ENCODE measurements around the gene LRP1. TPM values are rescaled to one million over a fixed set of nuclear protein-coding genes. Genes with fewer than 3 reads are reported as not detected.

The LRP1 gene
- total RNA-seq, 1 donor from 2014 or later, result 138 TPM

DNA sequence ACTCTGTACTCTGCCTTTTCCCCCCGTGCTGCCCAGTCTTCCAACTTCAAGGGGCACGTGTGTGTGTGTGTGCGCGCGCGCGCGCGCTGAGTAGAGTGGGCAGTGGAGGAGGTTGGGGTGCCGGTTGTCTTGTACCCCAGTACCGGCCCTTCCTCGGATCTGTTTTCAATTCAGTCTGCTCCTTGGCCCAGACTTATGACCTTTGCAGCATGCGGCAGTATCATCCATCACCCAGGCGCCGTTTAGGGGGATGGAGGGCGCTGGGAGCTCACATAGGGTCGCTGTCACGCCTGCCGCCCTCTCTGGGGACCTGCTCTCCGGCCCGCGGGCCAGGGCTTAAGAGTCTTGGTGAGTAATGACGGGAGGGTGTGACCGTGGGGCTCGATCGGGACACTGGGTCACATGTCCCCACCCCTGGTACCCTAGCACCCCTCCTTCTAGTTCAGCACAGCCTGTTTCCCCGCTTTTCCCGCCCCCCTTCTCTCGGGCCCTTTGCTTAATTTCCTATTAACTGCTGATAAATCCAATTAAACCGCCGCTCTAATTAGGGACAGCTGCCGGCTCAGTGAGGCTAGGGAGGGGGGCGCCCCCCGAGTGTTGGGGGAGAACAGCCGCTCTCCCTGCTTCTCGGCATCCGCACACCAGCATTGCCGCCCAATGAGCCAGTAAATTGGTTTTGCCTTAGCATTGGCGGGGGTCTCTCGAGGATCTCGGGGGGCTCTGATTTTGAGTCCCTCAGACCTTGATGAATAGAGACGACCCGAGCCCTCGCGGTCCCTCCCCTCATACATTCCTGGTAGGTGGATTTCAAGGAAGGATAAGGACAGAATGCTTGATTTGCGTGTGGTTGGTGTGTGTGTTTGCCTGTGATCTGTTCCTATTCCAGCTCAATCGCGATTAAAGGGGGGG lies 113.4 kb downstream of the LRP1 start:
- DNase-seq (ENCODE audit: extremely low spot score, unreplicated experiment), result no peak
- TF ChIP-seq, protein P1, sequence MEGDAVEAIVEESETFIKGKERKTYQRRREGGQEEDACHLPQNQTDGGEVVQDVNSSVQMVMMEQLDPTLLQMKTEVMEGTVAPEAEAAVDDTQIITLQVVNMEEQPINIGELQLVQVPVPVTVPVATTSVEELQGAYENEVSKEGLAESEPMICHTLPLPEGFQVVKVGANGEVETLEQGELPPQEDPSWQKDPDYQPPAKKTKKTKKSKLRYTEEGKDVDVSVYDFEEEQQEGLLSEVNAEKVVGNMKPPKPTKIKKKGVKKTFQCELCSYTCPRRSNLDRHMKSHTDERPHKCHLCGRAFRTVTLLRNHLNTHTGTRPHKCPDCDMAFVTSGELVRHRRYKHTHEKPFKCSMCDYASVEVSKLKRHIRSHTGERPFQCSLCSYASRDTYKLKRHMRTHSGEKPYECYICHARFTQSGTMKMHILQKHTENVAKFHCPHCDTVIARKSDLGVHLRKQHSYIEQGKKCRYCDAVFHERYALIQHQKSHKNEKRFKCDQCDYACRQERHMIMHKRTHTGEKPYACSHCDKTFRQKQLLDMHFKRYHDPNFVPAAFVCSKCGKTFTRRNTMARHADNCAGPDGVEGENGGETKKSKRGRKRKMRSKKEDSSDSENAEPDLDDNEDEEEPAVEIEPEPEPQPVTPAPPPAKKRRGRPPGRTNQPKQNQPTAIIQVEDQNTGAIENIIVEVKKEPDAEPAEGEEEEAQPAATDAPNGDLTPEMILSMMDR (conservative IDR thresholded peaks at IDR 0.05), result peak; percentile 5
- H3K9me3 Mint-ChIP-seq, result no peaks in the 10 kb centered on the region
- peak overlapping the region; percentile 88 for H3K4me3 Mint-ChIP-seq
- H3K4me1 Mint-ChIP-seq (ENCODE audit: unreplicated experiment), result peaks cover 51% of the 10 kb centered on the region
- peaks cover 2% of the 10 kb centered on the region for H3K36me3 Mint-ChIP-seq
- peak overlapping the region; percentile 93 for H3K27ac Mint-ChIP-seq
- peaks cover 68% of the 10 kb centered on the region for H3K27me3 Mint-ChIP-seq

- TF ChIP-seq, protein P1 (conservative IDR thresholded peaks at IDR 0.05), result no peak
- Mint-ChIP-seq H3K9me3 (no peaks in the 10 kb centered on the region), H3K36me3 (peaks cover 3% of the 10 kb centered on the region), H3K27me3 (peaks cover 62% of the 10 kb centered on the region), H3K4me1 (ENCODE audit: unreplicated experiment) (peaks cover 49% of the 10 kb centered on the region), H3K4me3 (peak overlapping the region; percentile 90), H3K27ac (peak overlapping the region; percentile 48)
- no peak for DNase-seq (ENCODE audit: extremely low spot score, unreplicated experiment)
Measured at GRCh38 chr12:57242329-57242690, 114.0 kb downstream of the LRP1 start.

DNA sequence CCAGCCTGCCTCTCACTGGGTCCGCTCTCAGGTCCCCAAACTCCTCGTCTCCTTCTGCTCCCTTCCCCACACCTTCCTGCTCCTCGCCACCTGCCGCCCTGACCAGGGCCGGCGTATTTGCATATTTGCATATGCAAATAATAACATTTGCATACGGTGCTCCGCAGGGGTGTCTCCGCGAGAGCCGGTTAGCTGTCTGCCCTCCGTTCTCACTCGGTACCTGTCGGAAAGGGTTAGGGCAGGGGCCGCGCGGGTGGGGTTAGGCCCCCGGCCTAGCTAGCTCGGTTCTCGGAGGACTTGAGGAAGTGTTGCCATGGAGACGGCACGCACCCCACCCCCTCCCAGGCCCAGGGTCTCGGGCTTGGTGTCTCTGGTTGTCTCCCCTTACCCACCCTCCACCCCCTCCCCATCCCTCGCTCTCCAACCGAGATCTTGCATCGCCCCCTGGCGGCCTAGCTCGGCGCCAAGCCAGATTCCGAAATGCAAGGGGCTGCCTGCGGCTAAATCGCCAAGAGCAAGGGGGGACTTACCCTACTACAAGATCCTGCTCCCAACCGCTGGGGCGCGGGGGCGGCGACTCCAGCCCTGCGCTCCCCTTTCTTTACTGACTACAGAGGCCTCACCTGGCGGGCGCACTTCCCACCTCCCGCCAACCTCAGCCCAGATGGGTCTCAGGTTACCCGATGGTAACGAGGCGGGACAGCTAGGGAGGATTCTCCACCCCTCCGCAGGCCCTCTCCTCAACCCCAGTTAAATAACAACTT lies 114.6 kb downstream of the LRP1 start:
- Mint-ChIP-seq H3K27ac (peak overlapping the region; percentile 61), H3K4me3 (peak overlapping the region; percentile 90), H3K4me1 (ENCODE audit: unreplicated experiment) (peaks cover 44% of the 10 kb centered on the region), H3K9me3 (no peaks in the 10 kb centered on the region), H3K36me3 (peaks cover 3% of the 10 kb centered on the region), H3K27me3 (peaks cover 56% of the 10 kb centered on the region)
- TF ChIP-seq, protein P1 (conservative IDR thresholded peaks at IDR 0.05), result peak; percentile 83
- peak; percentile 90 for DNase-seq (ENCODE audit: extremely low spot score, unreplicated experiment)

DNA sequence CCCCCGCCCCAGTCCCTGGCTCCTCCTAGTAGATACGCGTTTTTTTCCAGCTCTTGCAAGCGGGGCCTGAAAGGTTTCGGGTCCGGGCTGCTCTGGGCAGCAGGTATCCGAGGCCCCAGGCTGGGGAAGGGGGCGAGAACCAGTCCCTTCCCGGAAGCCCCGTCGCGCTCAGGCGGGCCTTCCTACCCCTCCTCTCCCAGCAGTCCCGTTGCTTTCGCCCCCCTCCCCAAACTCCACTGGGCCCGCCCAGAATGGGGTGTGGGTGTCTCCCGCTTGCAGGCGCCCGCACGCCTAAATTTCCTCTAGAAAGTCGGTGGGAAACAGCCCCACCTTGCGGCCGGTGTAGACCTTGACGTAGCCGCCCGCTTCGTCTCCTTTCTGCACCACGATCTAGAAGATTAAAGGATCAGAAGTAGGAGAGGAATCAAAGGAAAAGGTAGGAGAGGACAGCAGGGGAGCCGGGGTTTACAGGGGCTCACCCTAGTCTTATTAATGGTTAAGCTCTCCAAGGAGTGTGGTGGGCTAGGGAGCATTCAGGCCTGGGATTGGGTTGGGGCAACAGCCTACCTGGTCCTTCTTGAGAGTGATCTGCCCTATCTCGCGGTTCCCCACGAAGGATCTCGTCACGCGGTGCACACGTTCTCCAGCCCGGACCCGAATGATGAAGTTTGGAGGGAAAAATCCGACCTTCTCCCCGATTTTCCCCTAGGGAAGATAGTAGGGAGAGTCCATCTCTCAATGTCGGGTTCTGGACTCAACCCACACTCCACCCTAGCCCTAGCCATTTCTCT lies 115.4 kb downstream of the LRP1 start:
- TF ChIP-seq, protein P1 (conservative IDR thresholded peaks at IDR 0.05), result peak; percentile 84
- H3K27ac Mint-ChIP-seq, result peak overlapping the region; percentile 87
- H3K27me3 Mint-ChIP-seq, result peaks cover 53% of the 10 kb centered on the region
- DNase-seq (ENCODE audit: extremely low spot score, unreplicated experiment), result no peak
- peaks cover 6% of the 10 kb centered on the region for H3K36me3 Mint-ChIP-seq
- H3K9me3 Mint-ChIP-seq, result no peaks in the 10 kb centered on the region
- H3K4me3 Mint-ChIP-seq, result peak overlapping the region; percentile 90
- H3K4me1 Mint-ChIP-seq (ENCODE audit: unreplicated experiment), result peaks cover 42% of the 10 kb centered on the region

DNA sequence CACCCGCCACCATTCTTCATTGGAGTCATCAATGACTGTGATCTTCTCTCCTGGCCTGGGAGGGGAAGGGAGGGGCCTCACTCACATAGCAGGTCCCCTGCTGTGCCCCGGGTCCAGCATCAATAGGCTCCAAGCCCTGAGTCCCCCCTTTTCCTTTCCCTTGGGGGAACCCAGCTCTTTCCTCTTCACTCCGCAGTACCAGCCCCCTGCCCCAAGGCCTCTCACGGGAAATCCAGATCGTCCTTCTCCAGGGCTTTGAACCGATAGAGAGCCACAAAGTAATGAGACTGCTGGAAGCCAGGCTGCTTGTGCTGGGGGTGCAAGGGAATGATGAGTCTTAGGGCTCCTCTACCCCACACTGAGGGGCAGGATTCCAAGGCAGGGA lies 116.0 kb downstream of the LRP1 start:
- Mint-ChIP-seq H3K36me3 (peaks cover 8% of the 10 kb centered on the region), H3K27me3 (peaks cover 50% of the 10 kb centered on the region), H3K4me3 (peak overlapping the region; percentile 90), H3K27ac (peak overlapping the region; percentile 87), H3K4me1 (ENCODE audit: unreplicated experiment) (peaks cover 38% of the 10 kb centered on the region), H3K9me3 (no peaks in the 10 kb centered on the region)
- TF ChIP-seq, protein P1 (conservative IDR thresholded peaks at IDR 0.05), result no peak
- no peak for DNase-seq (ENCODE audit: extremely low spot score, unreplicated experiment)
